ENCODE results near the gene DMD. TPM values are rescaled to one million over a fixed set of nuclear protein-coding genes. Genes with fewer than 3 reads are reported as not detected.

The DMD gene
- polyA plus RNA-seq, 3 donors = 0.23 TPM; not detected in 2

GRCh38 chrX:33204889-33205288 lies 6.5 kb downstream of the DMD start:
- no peaks in the 10 kb centered on the region for H3K36me3 Mint-ChIP-seq
- Histone ChIP-seq H3K4me1 (ENCODE audit: control insufficient read depth in 1 of 2, insufficient read depth in 2 of 2, low read length in 2 of 2) (no peaks in the 10 kb centered on the region), H3K9ac (ENCODE audit: insufficient read depth, low read length, poor library complexity, severe bottlenecking) (no peak overlapping the region), H3K36me3 (replicated peaks in 1 of 2; ENCODE audit: control insufficient read depth in 1 of 2, insufficient read depth in 2 of 2, low read length in 2 of 2) (no peaks in the 10 kb centered on the region), H3K4me3 (replicated peaks in 1 of 3; ENCODE audit: low read depth in 2 of 3, low read length in 3 of 3) (no peak overlapping the region), H3K27me3 (ENCODE audit: control insufficient read depth in 2 of 2, insufficient read depth in 2 of 2, low read length in 2 of 2) (no peaks in the 10 kb centered on the region), H2AFZ (ENCODE audit: insufficient read depth, low read depth, low read length, poor library complexity, severe bottlenecking) (no peak overlapping the region), H4K20me1 (ENCODE audit: insufficient read depth, low read length) (no peaks in the 10 kb centered on the region), H3K9me3 (replicated peaks in 1 of 2; ENCODE audit: control insufficient read depth in 1 of 2, insufficient read depth in 1 of 2, low read length in 2 of 2) (no peaks in the 10 kb centered on the region), H3K4me2 (replicated peaks; ENCODE audit: extremely low read depth, low read length, poor library complexity, severe bottlenecking) (no peak overlapping the region), H3K79me2 (ENCODE audit: insufficient read depth, low read length) (no peaks in the 10 kb centered on the region), H3K27ac (ENCODE audit: low read depth in 1 of 2, low read length in 2 of 2) (no peak overlapping the region)
- no CpG with 5 or more reads among the region's 5 CpGs for WGBS (ENCODE audit: insufficient coverage)
- no peaks in the 10 kb centered on the region for H3K27me3 Mint-ChIP-seq (ENCODE audit: low read depth in 3 of 3)
- no peak for TF ChIP-seq CTCF (IDR thresholded peaks at IDR 0.05)
- DNase-seq = no peak
- intact Hi-C loops (cut with micrococcal nuclease) = no loop called here
- no peak overlapping the region for H3K27ac Mint-ChIP-seq
- peaks cover 0 to 5% (median 2%) of the 10 kb centered on the region in 7 donors for H3K9me3 Mint-ChIP-seq
- no peaks in the 10 kb centered on the region for H3K4me1 Mint-ChIP-seq
- H3K4me3 Mint-ChIP-seq = no peak overlapping the region

GRCh38 chrX:33198561-33199279 lies 12.6 kb downstream of the DMD start:
- WGBS (ENCODE audit: insufficient coverage) = 80% methylated on average over 1 of the region's 8 CpGs
- Histone ChIP-seq H3K36me3 (replicated peaks in 1 of 2; ENCODE audit: control insufficient read depth in 1 of 2, insufficient read depth in 2 of 2, low read length in 2 of 2) (no peaks in the 10 kb centered on the region), H3K27me3 (ENCODE audit: control insufficient read depth in 2 of 2, insufficient read depth in 2 of 2, low read length in 2 of 2) (no peaks in the 10 kb centered on the region), H4K20me1 (ENCODE audit: insufficient read depth, low read length) (no peaks in the 10 kb centered on the region), H3K4me2 (replicated peaks; ENCODE audit: extremely low read depth, low read length, poor library complexity, severe bottlenecking) (no peak overlapping the region), H3K27ac (ENCODE audit: low read depth in 1 of 2, low read length in 2 of 2) (no peak overlapping the region), H3K4me3 (replicated peaks in 1 of 3; ENCODE audit: low read depth in 2 of 3, low read length in 3 of 3) (no peak overlapping the region), H3K9me3 (replicated peaks in 1 of 2; ENCODE audit: control insufficient read depth in 1 of 2, insufficient read depth in 1 of 2, low read length in 2 of 2) (no peaks in the 10 kb centered on the region), H3K9ac (ENCODE audit: insufficient read depth, low read length, poor library complexity, severe bottlenecking) (no peak overlapping the region), H3K79me2 (ENCODE audit: insufficient read depth, low read length) (no peaks in the 10 kb centered on the region), H2AFZ (ENCODE audit: insufficient read depth, low read depth, low read length, poor library complexity, severe bottlenecking) (no peak overlapping the region), H3K4me1 (ENCODE audit: control insufficient read depth in 1 of 2, insufficient read depth in 2 of 2, low read length in 2 of 2) (no peaks in the 10 kb centered on the region)
- Mint-ChIP-seq H3K4me1 (no peaks in the 10 kb centered on the region), H3K9me3 (peaks cover 0 to 3% (median 0%) of the 10 kb centered on the region in 7 donors), H3K4me3 (no peak overlapping the region), H3K27me3 (ENCODE audit: low read depth in 3 of 3) (no peaks in the 10 kb centered on the region), H3K36me3 (no peaks in the 10 kb centered on the region), H3K27ac (no peak overlapping the region)
- intact Hi-C loops (cut with micrococcal nuclease) = no loop called here
- DNase-seq = no peak
- TF ChIP-seq CTCF (IDR thresholded peaks at IDR 0.05) = no peak

Measured in CD14-positive monocyte (primary cell).